SK-N-SH treated with all-trans-retinoic acid at 6 μM for 48 hours (cell line): ENCODE measurements around the gene CDX2.

Source experiments
- ARNTL ChIP-seq: fragments of 450-650 bp; formaldehyde crosslinking; IDR thresholded peaks from 2 replicates; pipeline ENCODE4 v1.5.0; 2020; ENCODE audit warnings: low read depth, mild to moderate bottlenecking, moderate library complexity, borderline replicate concordance
- GLIS3 ChIP-seq: fragments of 250-450 bp; sonication (Bioruptor Pico); IDR thresholded peaks from 2 replicates; pipeline ENCODE4 v1.5.0; 2020; ENCODE audit warnings: mild to moderate bottlenecking, moderate library complexity
- OSR1 ChIP-seq: fragments of 250-450 bp; sonication (Bioruptor Pico); IDR thresholded peaks from 2 replicates; pipeline ENCODE4 v1.8.0; 2022; ENCODE audit warnings: moderate library complexity, mild to moderate bottlenecking, inconsistent platforms
- RARB ChIP-seq: fragments of 250-450 bp; sonication (Bioruptor Pico); IDR thresholded peaks from 2 replicates; pipeline ENCODE4 v1.8.0; 2021; ENCODE audit warnings: mild to moderate bottlenecking, moderate library complexity
- ZC3H10 ChIP-seq: fragments of 250-450 bp; sonication (Bioruptor Pico); IDR thresholded peaks from 2 replicates; pipeline ENCODE4 v1.5.1; 2021; ENCODE audit warnings: mild to moderate bottlenecking, moderate library complexity
- ZFP3 ChIP-seq: fragments of 250-450 bp; sonication (Bioruptor Pico); IDR thresholded peaks from 2 replicates; pipeline ENCODE4 v1.5.0; 2020; ENCODE audit warnings: mild to moderate bottlenecking, moderate library complexity
- ZNF565 ChIP-seq: fragments of 450-650 bp; formaldehyde crosslinking; conservative IDR thresholded peaks from 2 replicates; pipeline ENCODE4 v1.5.0; 2020; ENCODE audit warnings: low read depth, mild to moderate bottlenecking, moderate library complexity
- ZNF70 ChIP-seq: fragments of 450-650 bp; formaldehyde crosslinking; IDR thresholded peaks from 2 replicates; pipeline ENCODE4 v1.5.0; 2020; ENCODE audit warnings: mild to moderate bottlenecking, moderate library complexity
- ZNF8 ChIP-seq: fragments of 450-650 bp; formaldehyde crosslinking; IDR thresholded peaks from 2 replicates; pipeline ENCODE4 v1.5.0; 2020; ENCODE audit warnings: mild to moderate bottlenecking, moderate library complexity
- TF ChIP-seq, protein P1 (sequence below): fragments of 250-450 bp; sonication (Bioruptor Pico); IDR thresholded peaks from 2 replicates; pipeline ENCODE4 v1.8.0; 2021; ENCODE audit warnings: low read depth, mild to moderate bottlenecking, moderate library complexity, borderline replicate concordance
- TF ChIP-seq, protein P2 (sequence below): fragments of 250-450 bp; sonication (Bioruptor Pico); IDR thresholded peaks from 2 replicates; pipeline ENCODE4 v1.5.1; 2021; ENCODE audit warnings: mild to moderate bottlenecking, moderate library complexity
- TF ChIP-seq, protein P3 (sequence below): fragments of 250-450 bp; sonication (Bioruptor Pico); IDR thresholded peaks from 2 replicates; pipeline ENCODE4 v1.8.0; 2020; ENCODE audit warnings: mild to moderate bottlenecking, moderate library complexity, borderline replicate concordance

DNA sequence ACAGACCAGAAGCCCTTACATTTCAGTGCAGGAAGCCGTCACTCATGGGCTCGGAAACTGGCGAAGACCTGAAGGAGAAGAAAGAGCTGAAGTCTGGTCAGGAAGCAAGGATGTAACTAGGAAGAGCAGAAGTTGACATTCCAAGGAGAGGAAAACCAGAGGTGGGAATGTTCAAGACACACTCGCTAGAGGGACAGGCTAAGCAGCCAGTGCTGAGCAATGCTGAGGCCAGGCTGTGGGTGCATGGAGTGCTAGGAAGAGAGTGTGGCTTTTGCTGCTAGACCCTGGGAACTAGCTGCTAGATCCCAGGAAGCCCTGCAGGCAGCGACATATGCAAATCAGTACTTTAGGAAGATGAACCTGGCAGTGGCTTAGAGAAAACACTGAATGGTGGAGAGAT is 31.5 kb upstream of the CDX2 start:
- TF ChIP-seq ARNTL (CRISPR knock-in tag), result no peak
- no peak for TF ChIP-seq RARB (CRISPR knock-in tag)
- TF ChIP-seq ZNF565 (CRISPR knock-in tag), result no peak
- no peak for TF ChIP-seq ZNF8 (CRISPR knock-in tag)
- TF ChIP-seq, protein P1, sequence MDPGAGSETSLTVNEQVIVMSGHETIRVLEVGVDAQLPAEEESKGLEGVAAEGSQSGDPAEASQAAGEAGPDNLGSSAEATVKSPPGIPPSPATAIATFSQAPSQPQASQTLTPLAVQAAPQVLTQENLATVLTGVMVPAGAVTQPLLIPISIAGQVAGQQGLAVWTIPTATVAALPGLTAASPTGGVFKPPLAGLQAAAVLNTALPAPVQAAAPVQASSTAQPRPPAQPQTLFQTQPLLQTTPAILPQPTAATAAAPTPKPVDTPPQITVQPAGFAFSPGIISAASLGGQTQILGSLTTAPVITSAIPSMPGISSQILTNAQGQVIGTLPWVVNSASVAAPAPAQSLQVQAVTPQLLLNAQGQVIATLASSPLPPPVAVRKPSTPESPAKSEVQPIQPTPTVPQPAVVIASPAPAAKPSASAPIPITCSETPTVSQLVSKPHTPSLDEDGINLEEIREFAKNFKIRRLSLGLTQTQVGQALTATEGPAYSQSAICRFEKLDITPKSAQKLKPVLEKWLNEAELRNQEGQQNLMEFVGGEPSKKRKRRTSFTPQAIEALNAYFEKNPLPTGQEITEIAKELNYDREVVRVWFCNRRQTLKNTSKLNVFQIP (CRISPR knock-in tag), result no peak
- TF ChIP-seq ZC3H10 (CRISPR knock-in tag), result no peak
- TF ChIP-seq, protein P2, sequence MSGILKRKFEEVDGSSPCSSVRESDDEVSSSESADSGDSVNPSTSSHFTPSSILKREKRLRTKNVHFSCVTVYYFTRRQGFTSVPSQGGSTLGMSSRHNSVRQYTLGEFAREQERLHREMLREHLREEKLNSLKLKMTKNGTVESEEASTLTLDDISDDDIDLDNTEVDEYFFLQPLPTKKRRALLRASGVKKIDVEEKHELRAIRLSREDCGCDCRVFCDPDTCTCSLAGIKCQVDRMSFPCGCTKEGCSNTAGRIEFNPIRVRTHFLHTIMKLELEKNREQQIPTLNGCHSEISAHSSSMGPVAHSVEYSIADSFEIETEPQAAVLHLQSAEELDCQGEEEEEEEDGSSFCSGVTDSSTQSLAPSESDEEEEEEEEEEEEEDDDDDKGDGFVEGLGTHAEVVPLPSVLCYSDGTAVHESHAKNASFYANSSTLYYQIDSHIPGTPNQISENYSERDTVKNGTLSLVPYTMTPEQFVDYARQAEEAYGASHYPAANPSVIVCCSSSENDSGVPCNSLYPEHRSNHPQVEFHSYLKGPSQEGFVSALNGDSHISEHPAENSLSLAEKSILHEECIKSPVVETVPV, result no peak
- TF ChIP-seq OSR1, result no peak
- no peak for TF ChIP-seq GLIS3 (CRISPR knock-in tag)
- TF ChIP-seq, protein P3, sequence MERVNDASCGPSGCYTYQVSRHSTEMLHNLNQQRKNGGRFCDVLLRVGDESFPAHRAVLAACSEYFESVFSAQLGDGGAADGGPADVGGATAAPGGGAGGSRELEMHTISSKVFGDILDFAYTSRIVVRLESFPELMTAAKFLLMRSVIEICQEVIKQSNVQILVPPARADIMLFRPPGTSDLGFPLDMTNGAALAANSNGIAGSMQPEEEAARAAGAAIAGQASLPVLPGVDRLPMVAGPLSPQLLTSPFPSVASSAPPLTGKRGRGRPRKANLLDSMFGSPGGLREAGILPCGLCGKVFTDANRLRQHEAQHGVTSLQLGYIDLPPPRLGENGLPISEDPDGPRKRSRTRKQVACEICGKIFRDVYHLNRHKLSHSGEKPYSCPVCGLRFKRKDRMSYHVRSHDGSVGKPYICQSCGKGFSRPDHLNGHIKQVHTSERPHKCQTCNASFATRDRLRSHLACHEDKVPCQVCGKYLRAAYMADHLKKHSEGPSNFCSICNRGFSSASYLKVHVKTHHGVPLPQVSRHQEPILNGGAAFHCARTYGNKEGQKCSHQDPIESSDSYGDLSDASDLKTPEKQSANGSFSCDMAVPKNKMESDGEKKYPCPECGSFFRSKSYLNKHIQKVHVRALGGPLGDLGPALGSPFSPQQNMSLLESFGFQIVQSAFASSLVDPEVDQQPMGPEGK (CRISPR knock-in tag), result no peak
- TF ChIP-seq ZNF70 (CRISPR knock-in tag), result no peak
- TF ChIP-seq ZFP3 (CRISPR knock-in tag), result no peak
